Esophagus muscularis mucosa (tissue), 4 donors: ENCODE measurements around the gene AGMAT. TPM values are rescaled to one million over a fixed set of nuclear protein-coding genes. Genes with fewer than 3 reads are reported as not detected.

Experiments
- DNase-seq: peaks from one replicate; pipeline ENCODE4 v3.0.0-alpha.2; 2017; ENCODE audit errors: extremely low spot score
- H3K27ac ChIP-seq, 4 donors: fragments of 200-600 bp; sonication (generic); replicated peaks in 1 of 4; 1 replicate in 3 of 4; 2 replicates in 1 of 4; pipeline ENCODE4 v1.5.1; 2016 to 2019; ENCODE audit warnings: mild to moderate bottlenecking in 1 of 4
- H3K27me3 ChIP-seq, 4 donors: fragments of 200-600 bp; sonication (generic); one replicate each; pipeline versions ENCODE4 v1.5.1 to v1.6.0; 2016 to 2019
- H3K36me3 ChIP-seq, 4 donors: fragments of 200-600 bp; sonication (generic); one replicate each; pipeline ENCODE4 v1.5.1; 2016 to 2019
- H3K4me1 ChIP-seq, 4 donors: fragments of 200-600 bp; sonication (generic); one replicate each; pipeline ENCODE4 v1.5.1; 2016 to 2019
- H3K4me3 ChIP-seq, 4 donors: fragments of 200-600 bp; sonication (generic); 1 replicate in 2 of 4; 2 replicates in 2 of 4; pipeline ENCODE4 v1.5.1; 2016 to 2019; ENCODE audit warnings: mild to moderate bottlenecking in 4 of 4, moderate library complexity in 1 of 4
- H3K9me3 ChIP-seq, 4 donors: fragments of 200-600 bp; sonication (generic); 1 replicate in 3 of 4; 2 replicates in 1 of 4; pipeline ENCODE4 v1.5.1; 2016 to 2019
- EP300 ChIP-seq: sonication (generic); formaldehyde crosslinking; IDR thresholded peaks from one replicate; pipeline ENCODE4 v1.6.1; 2017; ENCODE audit warnings: antibody characterized with exemption
- POLR2A ChIP-seq: fragments of 450-650 bp; IDR thresholded peaks from one replicate; pipeline ENCODE4 v1.6.1; 2017; ENCODE audit warnings: antibody characterized with exemption, moderate library complexity, mild to moderate bottlenecking, low read depth
- POLR2AphosphoS5 ChIP-seq, 2 donors: sonication (generic); formaldehyde crosslinking; IDR thresholded peaks; one replicate each; pipeline ENCODE4 v1.6.1; 2017; ENCODE audit warnings: antibody characterized with exemption in 2 of 2
- WGBS: methylation state at CpG from one replicate; pipeline ENCODE4 v1.1.5; 2018; 5-methylcytosine and 5-hydroxymethylcytosine counted together
- intact Hi-C: fragments of 100-400 bp; cut with DNase I; formaldehyde crosslinking; loops from one replicate; pipeline ENCODE4 v1.15.1; 2023
- total RNA-seq, 4 donors: library from RNA; depleted of rRNA; stranded (reverse); fragments of >200 nt; gene quantifications; one replicate each; pipeline versions ENCODE4 v1.1.0 to v1.2.1, GENCODE V29; 2016
- TF ChIP-seq, protein P1 (sequence below), 3 experiments: fragments of 200-600 bp in 2 of 3; fragments of 450-650 bp in 1 of 3; sonication (generic) in 2 of 3; IDR thresholded peaks; one replicate each; pipeline ENCODE4 v1.5.1; 2017 to 2019; ENCODE audit warnings: antibody characterized with exemption in 3 of 3, mild to moderate bottlenecking in 2 of 3, moderate library complexity in 1 of 3

The AGMAT gene
- total RNA-seq, 4 donors from 2014 or later = not detected

- 93% methylated on average over 2 of the region's 2 CpGs for WGBS
- H3K36me3 ChIP-seq = peaks cover 28 to 60% (median 33%) of the 10 kb centered on the region in 4 donors
Measured at GRCh38 chr1:15557008-15557407, 27.8 kb downstream of the AGMAT start.

DNA sequence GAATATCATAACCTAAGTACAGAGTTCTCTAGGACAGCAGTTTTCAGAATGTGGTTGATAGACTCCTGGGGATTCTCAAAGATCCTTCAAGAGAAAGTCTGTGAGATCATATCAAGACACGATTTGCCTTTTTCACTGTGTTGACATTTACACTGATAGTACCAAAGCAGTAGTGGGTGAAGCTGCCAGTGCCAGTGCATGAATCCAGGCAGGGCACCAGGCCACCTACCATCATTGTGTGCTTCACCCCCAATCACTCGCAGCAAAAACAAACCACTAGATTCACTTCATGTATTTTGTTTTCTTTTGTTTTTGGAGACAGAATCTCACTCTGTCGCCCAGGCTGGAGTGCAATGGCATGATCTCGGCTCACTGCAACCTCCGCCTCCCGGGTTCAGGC, 34.3 kb downstream of the AGMAT start:
- Histone ChIP-seq H3K36me3 (peaks cover 27 to 86% (median 45%) of the 10 kb centered on the region in 4 donors), H3K9me3 (no peaks in the 10 kb centered on the region), H3K4me3 (no peak overlapping the region), H3K27me3 (no peaks in the 10 kb centered on the region), H3K27ac (no peak overlapping the region), H3K4me1 (no peaks in the 10 kb centered on the region)
- TF ChIP-seq EP300 (no peak), POLR2AphosphoS5 (IDR thresholded peaks at IDR 0.05) (no peak), POLR2A (no peak)
- TF ChIP-seq, protein P1, sequence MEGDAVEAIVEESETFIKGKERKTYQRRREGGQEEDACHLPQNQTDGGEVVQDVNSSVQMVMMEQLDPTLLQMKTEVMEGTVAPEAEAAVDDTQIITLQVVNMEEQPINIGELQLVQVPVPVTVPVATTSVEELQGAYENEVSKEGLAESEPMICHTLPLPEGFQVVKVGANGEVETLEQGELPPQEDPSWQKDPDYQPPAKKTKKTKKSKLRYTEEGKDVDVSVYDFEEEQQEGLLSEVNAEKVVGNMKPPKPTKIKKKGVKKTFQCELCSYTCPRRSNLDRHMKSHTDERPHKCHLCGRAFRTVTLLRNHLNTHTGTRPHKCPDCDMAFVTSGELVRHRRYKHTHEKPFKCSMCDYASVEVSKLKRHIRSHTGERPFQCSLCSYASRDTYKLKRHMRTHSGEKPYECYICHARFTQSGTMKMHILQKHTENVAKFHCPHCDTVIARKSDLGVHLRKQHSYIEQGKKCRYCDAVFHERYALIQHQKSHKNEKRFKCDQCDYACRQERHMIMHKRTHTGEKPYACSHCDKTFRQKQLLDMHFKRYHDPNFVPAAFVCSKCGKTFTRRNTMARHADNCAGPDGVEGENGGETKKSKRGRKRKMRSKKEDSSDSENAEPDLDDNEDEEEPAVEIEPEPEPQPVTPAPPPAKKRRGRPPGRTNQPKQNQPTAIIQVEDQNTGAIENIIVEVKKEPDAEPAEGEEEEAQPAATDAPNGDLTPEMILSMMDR (IDR thresholded peaks at IDR 0.05) = no peak
- WGBS = 83% methylated on average over 6 of the region's 6 CpGs
- intact Hi-C loops = no loop called here
- no peak for DNase-seq

More at GRCh38 chr1:15557008-15557407, 27.8 kb downstream of the AGMAT start:
- Histone ChIP-seq H3K27me3 (no peaks in the 10 kb centered on the region), H3K4me1 (no peaks in the 10 kb centered on the region), H3K9me3 (no peaks in the 10 kb centered on the region), H3K27ac (no peak overlapping the region), H3K4me3 (no peak overlapping the region)
- TF ChIP-seq EP300 (no peak), POLR2A (no peak), POLR2AphosphoS5 (IDR thresholded peaks at IDR 0.05) (no peak)
- TF ChIP-seq, protein P1 (IDR thresholded peaks at IDR 0.05) = no peak
- intact Hi-C loops = no loop called here
- DNase-seq = no peak

- Histone ChIP-seq H3K4me3 (no peak overlapping the region), H3K4me1 (no peaks in the 10 kb centered on the region), H3K36me3 (peaks cover 47 to 97% (median 74%) of the 10 kb centered on the region in 4 donors), H3K27ac (no peak overlapping the region), H3K9me3 (no peaks in the 10 kb centered on the region), H3K27me3 (no peaks in the 10 kb centered on the region)
- no peak for DNase-seq
- TF ChIP-seq POLR2A (no peak), EP300 (no peak), POLR2AphosphoS5 (IDR thresholded peaks at IDR 0.05) (no peak)
- TF ChIP-seq, protein P1 (IDR thresholded peaks at IDR 0.05) = no peak
- intact Hi-C loops = no loop called here
- 78% methylated on average over 2 of the region's 2 CpGs for WGBS
Measured at GRCh38 chr1:15546641-15547040, 38.2 kb downstream of the AGMAT start.

DNA sequence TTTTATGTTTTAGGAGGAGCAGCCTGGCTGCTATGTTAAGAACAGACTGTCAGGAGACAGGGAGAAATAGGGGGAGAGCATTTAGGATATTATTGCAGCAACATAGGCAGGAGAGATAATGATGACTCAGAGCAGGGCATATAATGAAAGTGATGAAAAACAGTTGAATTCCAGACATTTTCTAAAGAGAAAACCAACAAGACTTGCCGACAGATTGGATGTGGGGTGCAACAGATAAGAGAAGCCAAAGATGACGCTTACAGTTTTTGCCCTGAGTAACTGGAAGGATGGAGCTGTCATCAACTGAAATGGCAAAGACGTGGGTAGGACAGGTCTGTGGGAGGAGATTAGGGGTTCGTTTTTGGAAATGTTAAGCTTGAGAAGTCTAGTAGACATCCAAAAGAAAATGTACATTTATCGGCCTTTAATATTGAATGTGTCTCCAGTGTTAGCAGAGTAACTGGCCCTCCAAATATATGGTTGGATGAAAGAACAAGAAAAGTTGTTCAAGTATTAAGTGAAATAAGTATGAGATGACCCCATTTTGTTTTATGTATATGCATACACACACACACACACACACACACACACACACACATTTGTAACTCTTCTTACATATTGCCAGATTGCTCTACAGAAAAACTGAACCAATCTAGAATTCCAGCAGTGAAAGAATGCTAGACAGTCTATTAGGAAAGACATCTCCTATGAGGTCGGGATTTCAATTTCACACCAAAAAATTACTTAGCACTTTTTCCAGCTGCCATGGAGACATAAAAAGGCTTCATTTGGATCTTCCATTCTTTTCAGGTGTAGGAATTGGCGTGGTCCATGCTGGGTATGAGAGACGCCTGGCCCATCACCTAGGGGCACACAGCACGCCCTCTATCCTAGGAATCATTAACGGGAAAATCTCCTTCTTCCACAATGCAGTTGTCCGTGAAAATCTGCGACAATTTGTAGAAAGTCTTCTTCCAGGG, 41.0 kb downstream of the AGMAT start:
- Histone ChIP-seq H3K36me3 (peaks cover 62 to 97% (median 86%) of the 10 kb centered on the region in 4 donors), H3K4me1 (no peaks in the 10 kb centered on the region), H3K27ac (no peak overlapping the region), H3K4me3 (no peak overlapping the region), H3K27me3 (no peaks in the 10 kb centered on the region), H3K9me3 (no peaks in the 10 kb centered on the region)
- WGBS = 93% methylated on average over 12 of the region's 12 CpGs
- intact Hi-C loops = no loop called here
- TF ChIP-seq, protein P1 (IDR thresholded peaks at IDR 0.05) = no peak
- no peak for TF ChIP-seq POLR2A
- no peak for TF ChIP-seq POLR2AphosphoS5 (IDR thresholded peaks at IDR 0.05)
- TF ChIP-seq EP300 = no peak
- no peak for DNase-seq
